LNCaP clone FGC (cell line): ENCODE data around the gene C1QTNF3.

Experiments used
- DNase-seq: peaks from one replicate; pipeline ENCODE4 v3.0.0-alpha.2; 2011; ENCODE audit warnings: low read depth
- H3K4me3 ChIP-seq: 2 replicates; pipeline ENCODE4 v1.5.1; 2011; ENCODE audit warnings: mild to moderate bottlenecking, low read depth, low read length, control low read depth
- CTCF ChIP-seq: IDR thresholded peaks from 2 replicates; pipeline ENCODE4 v1.5.1; 2012; ENCODE audit warnings: mild to moderate bottlenecking; ENCODE audit not compliant: control insufficient read depth, insufficient read depth; ENCODE audit errors: extremely low read depth

Gene C1QTNF3

GRCh38 chr5:34054400-34054729, 11.4 kb upstream of the C1QTNF3 start:
- no peak for TF ChIP-seq CTCF
- no peak for DNase-seq
- H3K4me3 ChIP-seq, result no peak overlapping the region

- no peak for TF ChIP-seq CTCF
- DNase-seq, result no peak
- H3K4me3 ChIP-seq, result no peak overlapping the region
Measured at GRCh38 chr5:34053571-34054399, 10.8 kb upstream of the C1QTNF3 start.

GRCh38 chr5:34053133-34053532, 10.1 kb upstream of the C1QTNF3 start:
- H3K4me3 ChIP-seq, result no peak overlapping the region
- DNase-seq, result no peak
- TF ChIP-seq CTCF, result no peak

- TF ChIP-seq CTCF, result no peak
- H3K4me3 ChIP-seq, result no peak overlapping the region
- DNase-seq, result peak; percentile 76
Measured at GRCh38 chr5:34051374-34051980, 8.5 kb upstream of the C1QTNF3 start.

DNA sequence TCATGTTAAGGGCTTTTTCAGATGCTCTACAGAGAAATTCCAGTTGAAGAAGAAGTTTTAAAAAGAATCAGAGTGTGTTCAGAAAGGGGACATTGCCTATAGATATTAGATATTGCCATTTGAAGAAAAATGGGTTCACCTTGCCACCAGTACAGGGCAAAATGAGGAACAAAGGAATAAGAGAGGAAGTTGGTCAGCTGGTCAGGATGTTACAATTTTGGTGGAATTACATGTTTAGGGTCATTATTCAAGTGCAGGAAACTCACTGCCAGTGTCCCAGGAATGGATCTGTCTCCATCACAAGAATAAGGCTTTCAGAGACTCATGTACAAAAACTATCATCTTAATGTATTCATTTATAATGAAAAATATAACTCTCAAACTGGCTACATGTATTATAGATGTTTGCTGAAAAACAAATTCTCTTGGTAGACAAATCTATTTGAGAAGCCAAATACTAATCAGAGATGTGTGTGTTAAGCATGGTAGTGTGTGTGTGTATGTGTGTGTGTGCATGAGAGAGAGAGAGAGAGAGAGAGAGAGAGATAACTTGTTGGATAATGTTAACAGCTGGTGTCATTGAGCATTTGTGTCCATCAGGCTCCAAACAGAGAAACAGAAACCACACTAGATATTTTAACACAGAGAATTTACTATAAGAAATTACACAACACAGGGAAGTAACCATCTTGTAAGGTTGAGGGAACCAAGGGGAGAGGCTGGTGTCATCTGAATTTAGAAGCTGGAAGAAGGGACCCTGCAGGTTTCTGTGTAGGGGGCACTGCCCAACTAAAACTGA, 5.0 kb upstream of the C1QTNF3 start:
- no peak for DNase-seq
- no peak overlapping the region for H3K4me3 ChIP-seq
- no peak for TF ChIP-seq CTCF

DNA sequence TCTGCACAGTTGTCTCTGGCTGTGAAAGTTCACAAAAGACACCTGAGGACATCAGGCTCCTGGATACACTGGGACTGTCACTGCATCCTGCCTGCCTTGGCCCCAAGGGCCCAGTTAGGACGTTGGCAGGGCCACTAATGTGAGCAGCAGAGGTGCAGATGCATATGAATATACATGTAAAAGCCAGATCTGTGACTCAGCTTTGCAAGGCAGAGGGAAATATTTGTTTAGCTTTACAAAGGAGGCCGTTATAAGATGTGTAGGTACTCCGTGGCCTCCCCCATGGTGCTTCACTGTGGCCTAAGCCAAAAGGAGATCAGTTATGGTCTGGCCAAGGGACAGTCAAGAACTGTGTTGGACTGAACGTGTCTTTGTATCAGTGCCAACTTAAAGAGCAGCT, 4.1 kb upstream of the C1QTNF3 start:
- H3K4me3 ChIP-seq, result no peak overlapping the region
- TF ChIP-seq CTCF, result no peak
- no peak for DNase-seq
